GM18526 (cell line): ENCODE results near the gene OGFR.

Experiments
- POLR2A ChIP-seq: IDR thresholded peaks from 3 replicates; pipeline ENCODE4 v1.6.1; 2011; ENCODE audit not compliant: insufficient read length; ENCODE audit errors: extremely low read depth

The OGFR gene

DNA sequence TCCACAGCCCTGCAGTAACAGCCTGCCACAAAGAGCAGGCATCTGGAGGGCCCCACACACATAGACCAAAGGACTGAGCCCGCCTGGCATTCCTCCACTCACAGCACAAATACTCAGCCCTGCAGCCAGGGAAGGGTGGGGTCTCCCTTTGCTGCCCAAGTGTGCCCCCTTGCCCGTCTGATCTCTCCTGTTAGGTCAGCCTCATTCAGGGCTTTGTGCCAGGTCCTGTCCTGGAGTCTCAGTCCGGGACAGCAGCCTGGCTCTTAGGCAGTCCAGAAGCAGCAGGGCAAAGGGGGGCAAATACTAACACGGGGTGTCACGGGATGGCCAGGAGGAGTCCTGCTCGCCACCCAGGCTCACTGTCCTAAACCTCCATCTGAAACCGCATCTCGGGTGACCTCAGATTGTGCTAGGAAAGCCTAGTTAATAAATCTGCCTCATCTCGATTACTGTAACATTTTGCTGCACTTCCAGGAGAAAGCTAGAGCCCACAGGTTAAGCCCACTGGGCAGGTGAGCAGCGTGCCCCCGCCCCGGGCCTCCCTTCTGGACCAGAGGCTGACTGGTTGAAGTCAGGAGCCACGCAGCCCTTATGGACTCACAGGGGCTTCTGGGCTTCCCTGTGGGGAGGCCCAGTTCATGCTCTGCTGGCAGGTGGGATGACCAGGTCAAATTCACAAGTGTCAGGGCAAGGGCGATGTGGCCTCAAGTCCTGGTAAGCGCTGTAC is 3.2 kb upstream of the OGFR start:
- TF ChIP-seq POLR2A: no peak

DNA sequence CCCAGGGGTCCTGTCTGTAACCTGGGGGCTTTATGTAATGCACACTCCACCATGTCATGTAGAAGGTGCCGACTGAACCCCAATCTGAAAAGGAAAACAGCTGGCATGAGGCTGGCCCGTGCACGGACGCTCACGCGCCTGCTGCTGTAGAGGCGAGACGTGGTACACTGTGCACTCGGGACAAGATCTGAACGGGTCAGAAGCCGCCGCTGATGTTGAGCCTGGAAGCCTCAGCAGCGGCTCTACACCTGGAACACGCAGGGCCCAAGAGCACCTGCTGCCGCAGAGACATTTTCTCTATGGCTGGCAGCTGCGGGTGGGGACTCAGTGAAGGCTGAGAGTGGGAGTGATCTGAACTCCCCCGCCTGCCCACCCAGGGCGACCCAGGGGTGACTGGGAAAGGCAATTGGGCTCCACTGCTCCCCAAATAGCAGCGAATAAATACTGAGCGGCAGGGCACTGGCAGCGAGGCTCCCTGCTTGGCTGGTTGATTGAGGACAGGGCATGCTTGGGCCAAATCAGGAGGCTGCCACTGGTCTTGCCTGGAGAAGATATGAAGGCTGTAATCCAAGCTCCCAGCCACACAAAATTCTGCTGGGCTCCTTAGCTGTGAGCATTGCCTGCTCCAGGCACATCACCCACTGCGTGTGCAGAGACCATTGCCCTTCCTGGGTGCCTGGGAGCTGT is 2.5 kb upstream of the OGFR start:
- no peak for TF ChIP-seq POLR2A

DNA sequence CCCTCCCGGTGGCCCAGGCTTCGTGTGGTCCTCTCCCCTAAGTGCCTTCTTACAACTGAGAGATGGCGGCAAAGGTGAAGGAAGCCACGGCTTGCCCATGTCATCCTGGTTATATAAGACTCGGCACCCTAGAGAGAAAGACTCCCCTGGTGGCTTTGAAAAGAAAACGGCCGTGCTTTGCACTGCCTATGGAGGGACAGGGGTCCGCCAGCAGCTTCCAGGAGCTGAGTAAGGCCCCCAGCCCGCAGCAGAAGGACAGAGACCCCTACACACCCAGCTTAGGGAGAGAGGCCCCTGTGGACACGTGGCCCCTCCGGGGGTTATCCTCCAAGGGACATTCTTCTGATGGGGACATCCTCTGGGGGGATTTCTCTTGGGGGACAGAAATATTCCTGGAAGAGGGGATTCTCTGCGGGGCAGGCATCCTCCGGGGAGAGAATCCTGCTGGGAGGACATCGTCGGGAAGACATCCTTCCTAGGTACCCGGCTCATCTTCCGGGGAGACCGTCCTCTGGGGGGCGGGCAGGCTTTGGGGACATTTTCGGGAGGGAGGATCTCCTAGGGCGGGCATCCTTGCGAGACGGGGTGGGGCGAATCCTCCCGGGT is 511 bp upstream of the OGFR start:
- no peak for TF ChIP-seq POLR2A

DNA sequence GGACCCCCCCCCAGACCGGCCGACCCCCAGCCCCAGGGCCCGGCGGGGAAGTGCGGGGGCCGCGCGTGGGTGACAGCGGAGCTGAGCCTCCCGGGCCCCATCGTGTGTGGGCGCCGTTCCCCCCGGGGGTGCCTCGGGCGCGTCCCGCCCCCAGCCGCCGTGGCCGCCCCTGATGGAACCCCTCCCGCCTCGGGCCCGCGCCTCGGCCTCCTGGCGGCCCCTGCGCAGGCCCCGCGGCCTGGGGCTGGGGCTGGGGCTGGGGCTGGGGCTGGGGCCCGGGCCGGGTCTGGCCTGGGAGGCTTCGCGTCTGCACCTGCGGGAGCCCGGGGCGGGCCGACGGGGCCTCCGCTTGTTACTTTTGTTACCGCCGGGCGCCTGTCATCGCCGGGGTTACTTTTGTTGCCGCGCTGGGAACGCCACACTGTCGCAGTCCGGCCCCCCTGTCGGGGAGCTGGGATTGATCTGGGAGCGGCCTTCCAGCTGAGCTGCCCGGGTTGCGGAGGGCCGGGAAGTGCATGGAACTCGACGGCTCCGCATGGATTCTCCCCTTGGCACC is 598 bp downstream of the OGFR start:
- no peak for TF ChIP-seq POLR2A

DNA sequence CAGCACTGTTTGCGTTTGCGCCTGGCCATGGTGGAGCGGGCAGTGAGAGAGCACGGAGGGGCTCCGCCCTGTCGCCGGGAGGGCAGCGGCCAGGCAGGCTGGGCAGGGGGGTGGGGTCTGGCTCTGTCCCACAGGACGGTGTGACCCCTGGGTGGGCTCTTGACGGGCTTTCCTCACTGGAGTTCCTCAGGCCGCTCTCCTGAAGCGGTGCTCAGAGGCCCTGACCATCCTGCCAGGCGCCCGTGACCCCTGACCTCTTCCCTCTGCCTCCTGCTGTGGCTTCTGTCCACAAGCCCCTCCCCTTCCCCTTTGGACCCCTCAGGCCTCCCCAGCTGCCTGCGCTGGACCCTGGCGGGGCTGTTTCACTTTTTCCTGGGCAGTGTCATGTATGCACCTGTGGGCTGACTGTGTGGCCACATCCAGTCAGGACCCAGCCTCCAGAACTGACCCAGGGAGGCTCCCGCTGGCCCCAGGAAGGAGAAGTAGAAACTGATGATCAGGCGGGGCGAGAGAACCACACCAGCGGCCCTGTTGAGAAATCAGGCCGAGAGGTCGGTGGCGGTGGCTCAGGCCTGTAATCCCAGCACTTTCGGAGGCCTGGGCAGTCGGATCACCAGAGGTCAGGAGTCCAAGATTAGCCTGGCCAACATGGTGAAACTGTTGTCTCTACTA is 1.2 kb downstream of the OGFR start:
- no peak for TF ChIP-seq POLR2A

DNA sequence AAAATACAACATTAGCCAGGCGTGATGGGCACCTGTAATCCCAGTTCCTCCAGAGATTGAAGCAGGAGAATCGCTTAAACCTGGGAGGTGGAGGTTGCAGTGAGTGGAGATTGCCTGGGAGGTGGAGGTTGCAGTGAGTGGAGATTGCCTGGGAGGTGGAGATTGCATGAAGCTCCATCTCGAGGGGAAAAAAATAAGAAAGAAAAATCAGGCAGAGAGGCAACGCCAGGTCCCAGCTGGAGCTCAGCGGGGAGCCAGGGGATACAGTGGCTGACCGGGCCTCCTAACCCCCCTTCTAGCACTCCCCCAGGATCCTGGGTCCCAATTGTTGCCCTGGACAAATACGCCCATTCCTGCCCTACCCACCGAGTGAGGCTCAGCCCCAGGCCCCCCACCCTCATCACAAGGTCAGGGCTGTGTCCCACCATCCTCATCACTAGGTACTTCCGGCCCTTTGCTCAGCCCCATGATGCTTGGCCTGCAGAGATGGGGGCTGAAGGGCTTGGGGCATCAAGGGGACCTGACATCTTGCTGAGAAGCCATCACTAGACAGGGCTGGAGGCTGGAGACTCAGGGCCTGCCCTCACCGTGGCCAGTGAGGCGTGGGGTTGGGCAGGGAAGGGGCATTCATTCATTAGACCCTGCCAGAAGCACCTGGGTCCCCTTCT is 1.9 kb downstream of the OGFR start:
- TF ChIP-seq POLR2A: no peak

DNA sequence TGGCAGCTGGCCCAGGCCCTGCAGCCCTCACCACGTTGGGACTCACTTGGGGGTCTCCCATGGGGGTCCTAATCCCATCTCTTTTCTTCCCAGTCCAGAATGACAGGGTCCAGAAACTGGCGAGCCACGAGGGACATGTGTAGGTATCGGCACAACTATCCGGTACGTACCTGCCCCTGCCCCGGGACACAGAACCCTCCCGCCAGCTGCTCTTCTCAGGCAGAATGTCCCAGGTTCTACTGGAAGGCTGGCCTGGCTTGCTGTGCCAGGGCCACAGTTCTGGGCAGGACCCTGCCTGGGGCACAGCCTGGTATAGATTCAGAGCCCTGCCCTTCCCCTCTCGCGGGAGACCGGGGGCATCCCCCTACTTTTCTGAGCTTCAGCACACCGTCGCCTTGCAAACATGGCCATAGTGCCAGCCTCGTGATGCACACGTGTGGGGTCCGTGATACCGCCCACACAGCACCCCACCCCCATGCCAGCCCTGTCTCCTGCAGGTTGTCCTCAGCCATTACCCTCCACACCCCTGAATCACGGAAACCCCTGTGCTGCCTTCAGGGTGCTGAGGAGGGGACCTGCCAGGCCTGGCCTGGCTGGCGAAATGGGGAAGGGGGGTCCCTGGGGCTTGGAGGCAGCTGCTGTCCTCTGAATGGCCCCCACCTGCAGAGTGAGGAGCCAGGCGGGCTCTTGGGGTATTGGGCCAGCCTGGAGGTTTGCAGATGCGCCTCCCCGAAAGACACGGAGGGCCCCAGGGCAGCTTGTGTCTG is 3.0 kb downstream of the OGFR start:
- TF ChIP-seq POLR2A: no peak

DNA sequence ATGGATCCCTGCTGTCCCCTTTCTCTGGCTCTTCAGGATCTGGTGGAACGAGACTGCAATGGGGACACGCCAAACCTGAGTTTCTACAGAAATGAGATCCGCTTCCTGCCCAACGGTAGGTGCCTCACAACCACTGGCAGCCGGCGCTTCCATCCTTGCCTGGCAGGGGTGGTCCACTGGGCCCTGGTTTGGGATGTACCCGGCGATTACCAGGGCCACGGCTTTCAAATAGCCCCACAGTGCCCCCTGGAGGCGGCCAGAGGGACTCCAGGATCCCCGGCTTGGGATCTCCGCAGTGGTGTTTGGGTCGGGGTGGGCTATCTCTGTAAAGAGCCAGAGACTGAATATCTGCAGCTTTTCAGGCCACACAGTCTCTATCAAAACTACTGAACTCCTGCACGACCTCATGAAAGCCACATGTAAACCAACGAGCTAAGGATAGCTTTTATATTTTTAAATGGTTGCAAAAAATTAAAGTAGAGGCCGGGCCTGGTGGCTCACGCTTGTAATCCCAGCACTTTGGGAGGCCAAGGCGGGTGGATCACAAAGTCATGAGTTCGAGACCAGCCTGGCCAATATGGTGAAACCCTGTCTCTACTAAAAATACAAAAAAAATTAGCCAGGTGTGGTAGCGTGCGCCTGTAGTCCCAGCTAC is 3.7 kb downstream of the OGFR start:
- TF ChIP-seq POLR2A: no peak

DNA sequence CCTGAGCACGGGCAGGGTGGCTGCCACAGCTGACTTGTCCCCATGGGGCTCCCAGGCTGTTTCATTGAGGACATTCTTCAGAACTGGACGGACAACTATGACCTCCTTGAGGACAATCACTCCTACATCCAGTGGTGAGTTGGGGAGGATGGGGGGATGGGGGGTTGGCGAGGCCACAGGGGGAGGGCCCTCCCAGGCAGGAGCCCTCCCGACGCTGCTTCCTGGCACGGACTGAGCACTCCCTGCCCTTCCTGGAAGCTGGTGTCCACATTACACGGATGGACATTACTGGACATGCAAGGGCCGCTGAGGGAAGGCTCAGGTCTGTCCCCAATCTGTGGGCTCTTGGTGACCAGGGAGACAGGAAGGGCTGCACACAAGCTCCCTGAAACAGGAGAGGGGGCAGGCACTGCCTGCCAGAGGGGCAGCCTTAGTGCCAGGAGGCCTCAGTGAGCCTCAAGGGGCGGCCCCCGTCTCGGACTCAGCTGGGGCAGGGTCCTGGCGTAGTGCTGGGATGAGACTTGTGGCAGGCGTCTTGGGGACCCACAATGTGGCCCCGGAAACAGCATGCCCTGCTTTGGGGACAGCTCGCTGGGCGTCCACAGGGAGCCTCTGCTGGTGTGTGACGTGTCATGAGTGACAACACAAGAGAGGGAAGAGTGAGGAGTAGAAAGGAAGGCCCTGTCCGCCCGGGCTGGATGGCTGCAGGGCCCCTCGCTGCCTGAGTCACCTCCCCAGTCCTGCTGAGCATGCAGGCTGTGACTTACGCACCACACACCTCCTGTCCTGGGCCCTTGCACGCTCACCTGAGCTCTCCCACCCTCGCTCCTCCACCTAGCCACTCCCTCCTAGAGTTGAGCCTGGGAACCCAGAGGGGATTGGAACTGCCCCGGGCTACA is 5.1 kb downstream of the OGFR start:
- no peak for TF ChIP-seq POLR2A

DNA sequence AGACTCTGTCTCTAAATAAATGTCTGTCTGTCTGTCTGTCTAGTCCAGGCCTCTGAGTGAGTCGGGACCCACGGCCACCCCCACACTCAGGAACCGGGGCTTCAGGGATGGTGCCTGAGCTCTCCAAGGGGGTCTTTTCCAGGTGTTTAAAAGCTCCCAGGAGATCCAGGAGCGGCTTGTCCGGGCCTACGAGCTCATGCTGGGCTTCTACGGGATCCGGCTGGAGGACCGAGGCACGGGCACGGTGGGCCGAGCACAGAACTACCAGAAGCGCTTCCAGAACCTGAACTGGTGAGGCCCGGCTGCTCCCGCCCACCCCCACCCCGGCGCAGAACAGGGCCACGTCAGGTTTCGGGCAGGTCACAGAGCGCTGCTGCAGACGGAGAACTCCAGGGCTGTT is 6.7 kb downstream of the OGFR start:
- no peak for TF ChIP-seq POLR2A

DNA sequence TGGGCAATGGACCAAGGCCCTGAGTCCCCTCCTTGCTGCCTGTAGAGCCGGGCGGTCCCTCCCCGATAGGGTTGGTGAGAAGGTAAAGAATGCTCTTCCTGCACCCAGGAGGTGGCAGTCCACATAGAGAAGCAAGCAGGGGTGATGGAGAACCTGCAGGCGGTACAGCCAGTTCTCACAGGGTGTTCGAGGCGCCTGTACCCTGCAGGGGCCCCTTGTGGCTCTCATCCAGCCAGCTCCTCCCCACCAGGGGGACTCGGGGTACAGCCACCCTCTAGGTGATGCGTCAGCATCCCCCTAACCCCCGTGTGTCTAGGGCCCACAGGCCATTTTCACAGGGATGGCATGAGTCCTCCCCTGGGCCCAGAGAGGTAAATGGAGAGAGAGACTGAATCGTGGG is 7.1 kb downstream of the OGFR start:
- no peak for TF ChIP-seq POLR2A

DNA sequence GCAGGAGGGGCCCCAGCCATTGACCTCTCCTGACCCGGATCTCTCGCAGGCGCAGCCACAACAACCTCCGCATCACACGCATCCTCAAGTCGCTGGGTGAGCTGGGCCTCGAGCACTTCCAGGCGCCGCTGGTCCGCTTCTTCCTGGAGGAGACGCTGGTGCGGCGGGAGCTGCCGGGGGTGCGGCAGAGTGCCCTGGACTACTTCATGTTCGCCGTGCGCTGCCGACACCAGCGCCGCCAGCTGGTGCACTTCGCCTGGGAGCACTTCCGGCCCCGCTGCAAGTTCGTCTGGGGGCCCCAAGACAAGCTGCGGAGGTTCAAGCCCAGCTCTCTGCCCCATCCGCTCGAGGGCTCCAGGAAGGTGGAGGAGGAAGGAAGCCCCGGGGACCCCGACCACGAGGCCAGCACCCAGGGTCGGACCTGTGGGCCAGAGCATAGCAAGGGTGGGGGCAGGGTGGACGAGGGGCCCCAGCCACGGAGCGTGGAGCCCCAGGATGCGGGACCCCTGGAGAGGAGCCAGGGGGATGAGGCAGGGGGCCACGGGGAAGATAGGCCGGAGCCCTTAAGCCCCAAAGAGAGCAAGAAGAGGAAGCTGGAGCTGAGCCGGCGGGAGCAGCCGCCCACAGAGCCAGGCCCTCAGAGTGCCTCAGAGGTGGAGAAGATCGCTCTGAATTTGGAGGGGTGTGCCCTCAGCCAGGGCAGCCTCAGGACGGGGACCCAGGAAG is 7.7 kb downstream of the OGFR start:
- no peak for TF ChIP-seq POLR2A
